A673 (cell line): Measurements from ENCODE around the gene ARHGEF28.

Source experiments
- EZH2 ChIP-seq: fragments of 200-600 bp; sonication (generic); IDR thresholded peaks from 2 replicates; pipeline ENCODE4 v1.6.1; 2017; ENCODE audit warnings: borderline replicate concordance, low read depth, mild to moderate bottlenecking, mixed read lengths, antibody characterized with exemption, low read length; ENCODE audit not compliant: poor library complexity, severe bottlenecking
- TF ChIP-seq, protein P1 (sequence below): fragments of 300-800, 200-600 bp; sonication (generic); conservative IDR thresholded peaks from 2 replicates; pipeline ENCODE4 v1.5.1; 2017; ENCODE audit warnings: low read depth, mild to moderate bottlenecking, antibody characterized with exemption, low read length, moderate library complexity, mixed read lengths

DNA sequence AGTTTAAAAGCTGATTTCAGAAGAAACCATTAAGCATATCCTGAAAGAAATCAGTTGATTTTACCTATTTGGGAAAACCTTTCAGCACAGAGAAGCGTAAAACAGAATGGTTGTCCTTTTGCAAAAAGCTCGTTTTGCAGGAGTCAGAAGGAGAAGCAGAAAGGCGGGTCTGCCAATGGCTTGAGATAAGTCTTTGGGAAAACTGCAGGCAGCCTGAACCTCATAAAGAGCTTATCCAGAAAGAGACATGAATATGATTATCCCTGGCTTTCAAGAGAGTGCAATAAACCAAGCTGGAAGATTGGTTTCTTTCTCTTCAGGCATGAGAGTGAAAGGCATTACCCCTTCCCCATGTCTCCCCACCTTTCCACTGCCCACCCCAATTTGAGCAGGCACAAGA, 353.3 kb downstream of the ARHGEF28 start:
- TF ChIP-seq, protein P1, sequence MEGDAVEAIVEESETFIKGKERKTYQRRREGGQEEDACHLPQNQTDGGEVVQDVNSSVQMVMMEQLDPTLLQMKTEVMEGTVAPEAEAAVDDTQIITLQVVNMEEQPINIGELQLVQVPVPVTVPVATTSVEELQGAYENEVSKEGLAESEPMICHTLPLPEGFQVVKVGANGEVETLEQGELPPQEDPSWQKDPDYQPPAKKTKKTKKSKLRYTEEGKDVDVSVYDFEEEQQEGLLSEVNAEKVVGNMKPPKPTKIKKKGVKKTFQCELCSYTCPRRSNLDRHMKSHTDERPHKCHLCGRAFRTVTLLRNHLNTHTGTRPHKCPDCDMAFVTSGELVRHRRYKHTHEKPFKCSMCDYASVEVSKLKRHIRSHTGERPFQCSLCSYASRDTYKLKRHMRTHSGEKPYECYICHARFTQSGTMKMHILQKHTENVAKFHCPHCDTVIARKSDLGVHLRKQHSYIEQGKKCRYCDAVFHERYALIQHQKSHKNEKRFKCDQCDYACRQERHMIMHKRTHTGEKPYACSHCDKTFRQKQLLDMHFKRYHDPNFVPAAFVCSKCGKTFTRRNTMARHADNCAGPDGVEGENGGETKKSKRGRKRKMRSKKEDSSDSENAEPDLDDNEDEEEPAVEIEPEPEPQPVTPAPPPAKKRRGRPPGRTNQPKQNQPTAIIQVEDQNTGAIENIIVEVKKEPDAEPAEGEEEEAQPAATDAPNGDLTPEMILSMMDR, result no peak
- TF ChIP-seq EZH2, result no peak
